ENCODE results near the gene HSPA6.
A peak's percentile ranks its signal among the peaks of the same experiment; 100 is the strongest.
"Not testable (repeated sequence)": the region's sequence is repeated elsewhere in the genome, so short reads cannot be mapped to it uniquely, and the experiment has no call there.

HSPA6 gene

GRCh38 chr1:161523817-161524741 lies at the start of gene HSPA6:
Gene HSPA6 (plus strand): TSS chr1:161524540. CDS start chr1:161524659, 119 bp downstream.
- DNase-seq (ENCODE audit: low read depth) = peak; percentile 32

DNA sequence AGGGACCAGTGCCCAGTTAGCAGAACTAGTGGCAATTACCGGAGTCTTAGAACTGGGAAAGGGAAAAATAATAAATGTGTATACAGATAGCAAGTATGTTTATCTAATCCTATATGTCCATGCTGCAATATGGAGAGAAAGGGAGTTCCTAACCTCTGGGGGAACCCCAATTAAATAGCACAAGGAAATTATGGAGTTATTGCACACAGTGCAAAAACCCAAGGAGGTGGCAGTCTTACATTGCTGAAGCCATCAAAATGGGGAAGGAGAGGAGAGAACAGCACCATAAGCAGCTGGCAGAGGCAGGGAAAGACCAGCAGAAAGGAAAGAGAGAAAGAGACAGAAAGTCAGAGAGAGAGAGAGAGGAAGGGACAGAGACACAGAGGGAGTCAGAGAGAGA lies 46.6 kb upstream of the HSPA6 start:
- DNase-seq (ENCODE audit: low read depth) = not testable (repeated sequence)

DNA sequence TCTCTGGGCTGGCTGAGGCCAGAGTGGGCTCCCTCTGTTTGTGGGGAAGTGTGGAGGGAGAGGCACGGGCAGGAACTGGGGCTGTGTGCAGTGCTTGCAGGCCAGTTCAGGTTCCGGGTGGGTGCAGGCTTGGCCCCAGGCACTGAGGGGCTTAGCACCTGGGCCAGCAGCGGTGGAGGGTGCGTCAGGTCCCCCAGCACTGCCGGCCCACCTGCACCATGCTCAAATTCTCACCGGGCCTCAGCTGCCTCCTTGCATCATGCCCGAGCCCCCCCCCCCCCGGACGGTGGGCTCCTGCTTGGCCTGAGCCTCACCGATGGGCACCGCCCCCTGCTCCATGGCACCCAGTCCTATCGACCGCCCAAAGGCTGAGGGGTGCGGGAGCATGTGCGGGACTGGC lies 45.4 kb upstream of the HSPA6 start:
- DNase-seq (ENCODE audit: low read depth) = no peak

GRCh38 chr1:161480381-161481035 lies 43.8 kb upstream of the HSPA6 start:
- DNase-seq (ENCODE audit: low read depth) = no peak

GRCh38 chr1:161481624-161482392 lies 42.5 kb upstream of the HSPA6 start:
- no peak for DNase-seq (ENCODE audit: low read depth)

- no peak for DNase-seq (ENCODE audit: low read depth)
Measured at GRCh38 chr1:161482610-161483009, 41.7 kb upstream of the HSPA6 start.

GRCh38 chr1:161483361-161483760 lies 41.0 kb upstream of the HSPA6 start:
- DNase-seq (ENCODE audit: low read depth) = no peak

GRCh38 chr1:161484613-161485012 lies 39.7 kb upstream of the HSPA6 start:
- DNase-seq (ENCODE audit: low read depth) = no peak

- no peak for DNase-seq (ENCODE audit: low read depth)
Measured at GRCh38 chr1:161486806-161487741, 37.3 kb upstream of the HSPA6 start.

DNA sequence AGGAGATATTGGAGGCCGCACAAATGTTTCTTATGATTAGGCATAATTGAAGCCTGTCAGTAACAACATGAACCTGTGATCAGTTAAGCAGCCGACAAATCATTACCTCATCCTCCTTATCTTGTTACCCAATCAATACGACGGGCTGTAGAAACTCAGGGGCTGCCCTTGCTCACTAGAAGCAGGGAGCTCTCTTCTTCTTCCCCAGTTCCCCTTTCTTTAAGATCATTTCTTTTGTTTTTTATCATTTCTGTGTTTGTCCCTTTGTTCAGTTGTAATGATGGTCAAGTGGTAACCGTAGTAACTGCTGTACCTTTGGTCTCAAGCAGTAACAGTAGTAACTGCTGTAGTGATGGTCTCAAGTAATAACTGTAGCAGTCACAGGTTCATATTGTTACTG lies 32.9 kb upstream of the HSPA6 start:
- no peak for DNase-seq (ENCODE audit: low read depth)

GRCh38 chr1:161492827-161493226 lies 31.5 kb upstream of the HSPA6 start:
- DNase-seq (ENCODE audit: low read depth) = no peak

DNA sequence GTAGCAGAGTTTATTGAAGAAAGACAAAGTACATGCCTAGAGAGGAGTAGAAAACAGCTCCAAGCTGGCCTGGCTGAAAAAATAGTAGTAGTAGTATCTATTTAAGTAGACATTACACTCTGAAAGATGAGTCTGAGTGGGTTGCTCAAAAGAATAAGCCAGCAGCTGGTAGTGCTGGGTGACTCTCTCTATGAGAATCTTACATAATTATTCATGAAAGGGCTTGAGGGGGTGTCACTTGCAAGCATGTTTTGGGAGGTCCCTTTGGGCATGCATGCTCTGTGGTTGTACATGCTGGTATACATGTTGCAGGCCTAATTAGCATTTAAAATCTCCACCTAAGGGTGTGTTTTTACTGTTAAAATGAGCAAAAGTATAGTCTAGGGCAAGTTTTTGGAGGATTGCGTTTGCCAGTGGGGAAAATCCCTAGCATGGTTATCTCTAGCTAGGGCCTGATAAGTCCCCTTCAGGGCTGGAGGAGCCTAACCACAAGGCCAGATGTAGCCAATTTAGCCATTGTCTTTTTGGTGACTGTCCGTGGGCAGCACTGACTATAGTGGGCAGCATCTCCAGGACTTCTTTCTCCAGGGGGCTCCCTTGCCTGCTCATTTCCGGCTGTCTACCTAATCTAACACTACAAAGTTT lies 30.1 kb upstream of the HSPA6 start:
- no peak for DNase-seq (ENCODE audit: low read depth)

DNA sequence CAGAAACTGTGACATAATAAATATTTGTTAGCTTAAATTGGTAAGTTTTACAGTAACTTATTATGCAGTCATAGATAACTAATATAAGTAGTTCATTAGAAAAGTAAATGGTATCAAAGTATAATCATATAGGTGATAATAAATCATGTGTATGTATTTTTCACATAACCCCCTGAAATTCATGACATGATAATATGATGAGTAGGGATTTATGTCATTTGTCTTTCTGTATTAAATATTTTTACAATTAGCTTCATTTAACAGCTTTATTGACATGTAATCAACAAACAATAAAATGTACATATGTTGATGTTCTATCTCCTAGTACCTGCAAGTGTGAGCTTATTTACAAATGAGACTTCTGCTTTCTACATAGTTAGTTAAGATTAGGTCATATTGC lies 28.9 kb upstream of the HSPA6 start:
- no peak for DNase-seq (ENCODE audit: low read depth)

GRCh38 chr1:161497961-161498360 lies 26.4 kb upstream of the HSPA6 start:
- DNase-seq (ENCODE audit: low read depth) = no peak

GRCh38 chr1:161498646-161499045 lies 25.7 kb upstream of the HSPA6 start:
- no peak for DNase-seq (ENCODE audit: low read depth)

DNA sequence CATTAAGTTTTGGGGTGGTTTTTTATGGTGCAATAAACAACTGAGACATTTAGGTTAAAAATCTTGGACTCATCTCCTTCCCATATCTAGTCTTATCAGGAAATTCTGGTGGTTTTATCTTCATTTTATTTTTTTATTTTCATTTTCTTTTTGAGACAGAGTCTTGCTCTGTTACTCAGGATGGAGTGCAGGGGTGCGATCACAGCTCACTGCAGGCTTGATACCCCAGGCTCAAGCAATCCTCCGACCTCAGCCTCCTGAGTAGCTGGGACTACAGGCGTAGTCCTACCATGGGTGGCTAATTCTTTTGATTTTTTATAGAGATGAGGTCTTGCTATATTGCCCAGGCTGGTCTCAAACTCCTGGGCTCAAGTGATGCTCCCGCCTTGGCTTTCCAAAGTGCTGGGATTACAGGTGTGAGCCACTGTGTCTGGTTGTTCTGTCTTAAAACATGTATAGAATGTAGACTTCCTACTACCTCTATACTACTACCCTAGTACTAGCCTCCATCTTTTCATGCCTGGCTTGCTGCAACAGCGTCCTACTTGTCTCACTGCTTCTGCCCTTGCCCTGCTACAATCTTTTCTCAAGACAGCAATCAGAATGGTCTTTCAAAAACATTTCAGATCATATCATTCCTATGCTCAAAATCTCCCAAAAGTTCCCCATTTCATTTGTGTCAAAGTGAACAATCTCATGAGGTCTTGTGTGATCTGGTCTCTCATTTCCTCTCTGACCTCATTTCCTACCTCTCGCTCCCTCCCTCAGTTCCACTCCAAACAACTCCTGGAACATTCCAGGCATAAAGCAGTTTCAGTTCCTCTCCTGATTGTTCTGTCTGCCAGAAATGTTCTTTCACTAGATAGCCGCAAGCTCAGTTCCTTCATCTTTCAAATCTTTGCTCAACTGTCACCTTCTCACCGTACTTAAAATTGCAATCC lies 25.0 kb upstream of the HSPA6 start:
- DNase-seq (ENCODE audit: low read depth) = no peak

GRCh38 chr1:161501234-161501633 lies 23.1 kb upstream of the HSPA6 start:
- no peak for DNase-seq (ENCODE audit: low read depth)

DNA sequence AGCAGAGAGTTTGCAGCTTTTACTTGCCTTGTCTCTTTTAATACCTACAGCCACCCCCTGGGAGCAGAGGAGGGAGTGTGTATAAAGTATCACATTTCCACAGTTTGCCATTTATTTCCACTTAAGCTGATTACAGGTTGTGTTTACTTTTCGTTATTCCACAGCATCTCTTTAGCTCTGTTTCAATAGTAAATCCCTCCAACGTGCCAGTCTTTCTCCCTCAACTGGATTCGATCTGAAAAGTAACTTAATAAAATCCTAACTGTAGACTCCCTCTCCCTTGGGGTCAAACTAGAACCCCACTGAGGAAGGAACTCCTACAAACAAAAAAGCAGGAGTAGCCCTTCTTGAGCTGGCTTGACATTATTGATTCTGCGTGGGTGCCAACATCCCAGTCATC lies 22.2 kb upstream of the HSPA6 start:
- DNase-seq (ENCODE audit: low read depth) = no peak

DNA sequence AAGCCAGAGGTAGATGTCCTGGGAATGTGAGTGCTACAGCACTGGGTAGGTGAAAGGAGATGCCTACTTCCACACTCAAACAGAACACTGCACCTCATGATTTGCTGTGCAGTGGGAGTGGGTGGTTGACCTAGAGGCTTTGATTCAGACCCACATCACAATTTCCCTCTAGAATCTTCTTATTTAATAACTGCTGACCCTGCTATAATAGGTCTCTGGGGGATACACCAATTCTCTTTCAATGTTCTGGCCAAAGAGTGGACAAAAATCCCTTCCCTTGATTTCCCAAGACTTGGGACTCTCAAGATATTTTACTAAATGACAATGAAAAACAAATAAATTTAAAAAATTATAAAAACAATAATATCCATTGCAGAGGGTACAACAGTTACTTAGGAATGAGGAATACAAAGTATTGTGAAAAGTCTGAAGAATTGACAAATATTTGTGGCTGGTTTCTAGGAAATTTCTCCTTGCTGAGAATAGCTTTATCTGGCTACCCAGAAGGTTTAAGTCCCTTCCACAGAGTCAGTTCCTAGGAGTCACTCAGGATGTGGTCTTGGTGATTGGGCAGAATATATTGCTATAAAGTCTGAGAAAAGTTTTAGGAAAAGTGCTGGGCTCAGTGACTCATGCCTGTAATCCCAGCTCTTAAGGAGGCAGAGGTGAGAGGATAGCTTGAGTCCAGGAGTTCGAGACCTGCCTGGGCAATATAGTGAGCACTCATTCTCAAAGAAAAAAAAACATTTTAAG lies 21.5 kb upstream of the HSPA6 start:
- no peak for DNase-seq (ENCODE audit: low read depth)

Measured in T-helper 22 cell (primary cell).